PFSK-1 (cell line): ENCODE measurements around the gene DDX25.

Source experiments
- SIN3A ChIP-seq: IDR thresholded peaks from 2 replicates; pipeline ENCODE4 v1.6.1; 2012; ENCODE audit warnings: mild to moderate bottlenecking, low read length, moderate library complexity, borderline replicate concordance; ENCODE audit not compliant: insufficient read depth
- TAF1 ChIP-seq: IDR thresholded peaks from 2 replicates; pipeline ENCODE4 v1.6.1; 2012; ENCODE audit warnings: low read length, control low read depth, borderline replicate concordance; ENCODE audit not compliant: insufficient read depth

- TF ChIP-seq SIN3A (no peak), TAF1 (no peak)
Observed at GRCh38 chr11:125952559-125952958, 48.3 kb downstream of the DDX25 start.
